Stimulated activated CD8-positive, alpha-beta memory T cell treated with anti-CD3 and anti-CD28 coated beads, Interleukin-4, amount 100 ng/mL, for 1 hour (primary cell): ENCODE data around the gene CASP10.

Source experiments
- DNase-seq, 2 donors: peaks; one replicate each; pipeline ENCODE4 v3.0.0-alpha.2; 2020; ENCODE audit warnings: low read depth in 2 of 2, low spot score in 1 of 2

Gene CASP10

DNA sequence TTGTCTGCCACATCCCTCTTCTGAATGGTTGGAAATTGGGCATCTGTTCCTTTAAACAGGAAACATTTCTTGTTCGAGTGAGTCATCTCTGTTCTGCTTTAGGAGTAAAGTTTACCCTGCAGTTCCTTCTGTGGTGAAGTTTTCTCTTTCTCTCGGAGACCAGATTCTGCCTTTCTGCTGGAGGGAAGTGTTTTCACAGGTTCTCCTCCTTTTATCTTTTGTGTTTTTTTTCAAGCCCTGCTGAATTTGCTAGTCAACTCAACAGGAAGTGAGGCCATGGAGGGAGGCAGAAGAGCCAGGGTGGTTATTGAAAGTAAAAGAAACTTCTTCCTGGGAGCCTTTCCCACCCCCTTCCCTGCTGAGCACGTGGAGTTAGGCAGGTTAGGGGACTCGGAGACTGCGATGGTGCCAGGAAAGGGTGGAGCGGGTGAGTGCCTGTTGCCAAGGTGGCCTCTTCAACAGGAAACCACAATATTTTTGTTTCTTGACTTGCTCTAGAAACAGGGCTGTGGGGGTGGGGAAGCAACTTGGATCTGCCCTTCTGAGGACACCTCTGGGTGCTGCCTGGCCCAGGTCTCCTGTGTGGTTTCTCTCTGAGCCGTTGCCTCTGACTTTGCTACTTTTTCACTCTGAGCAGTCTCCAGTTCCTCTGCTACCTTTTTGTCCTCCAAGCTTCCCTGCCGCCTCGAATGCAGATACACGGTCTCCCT, 75.2 kb downstream of the CASP10 start:
- peak; percentile 72 to 86 for DNase-seq

DNA sequence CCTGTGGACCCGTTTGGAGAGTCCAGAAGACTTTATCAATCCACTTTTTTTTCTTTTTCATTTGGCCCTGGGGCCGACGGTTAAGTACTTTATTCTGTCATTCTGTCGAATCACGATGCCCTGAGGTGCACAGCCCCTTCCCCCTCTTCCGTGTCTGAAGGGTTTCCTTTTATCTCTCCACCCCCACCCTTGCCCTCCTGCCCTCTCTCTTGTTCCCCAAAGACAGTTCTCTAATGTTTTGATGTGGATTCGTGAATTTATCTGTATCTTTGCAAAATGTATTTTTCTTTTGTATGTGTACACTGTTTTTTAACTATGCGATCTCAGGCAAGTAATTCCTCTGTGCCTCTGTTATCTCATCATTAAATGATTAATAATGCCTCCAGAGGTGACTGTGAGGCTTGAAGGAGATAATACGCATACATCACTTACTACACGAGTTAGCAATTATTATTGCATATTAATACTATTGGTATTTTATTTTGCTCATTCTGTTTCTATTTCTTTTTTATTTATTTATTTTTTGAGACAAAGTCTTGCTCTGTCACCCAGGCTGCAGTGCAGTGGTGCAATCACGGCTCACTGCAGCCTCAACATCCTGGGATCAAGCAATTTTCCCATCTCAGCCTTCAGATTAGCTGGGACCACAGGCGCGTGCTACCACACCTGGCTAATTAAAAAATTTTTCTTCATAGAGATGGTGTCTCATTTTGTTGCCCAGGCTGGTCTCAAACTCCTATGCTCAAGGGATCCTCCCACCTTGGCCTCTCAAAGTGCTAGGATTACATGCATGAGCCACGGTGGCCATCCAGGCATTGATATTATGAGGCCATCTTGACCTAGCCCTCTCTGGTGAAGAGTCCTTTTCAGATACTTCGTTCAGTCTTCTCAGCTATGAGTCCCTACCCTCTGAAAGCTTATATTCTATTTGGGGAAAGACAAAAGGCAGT, 76.0 kb downstream of the CASP10 start:
- peak in 1 of 2 donors; percentile 25 for DNase-seq

DNA sequence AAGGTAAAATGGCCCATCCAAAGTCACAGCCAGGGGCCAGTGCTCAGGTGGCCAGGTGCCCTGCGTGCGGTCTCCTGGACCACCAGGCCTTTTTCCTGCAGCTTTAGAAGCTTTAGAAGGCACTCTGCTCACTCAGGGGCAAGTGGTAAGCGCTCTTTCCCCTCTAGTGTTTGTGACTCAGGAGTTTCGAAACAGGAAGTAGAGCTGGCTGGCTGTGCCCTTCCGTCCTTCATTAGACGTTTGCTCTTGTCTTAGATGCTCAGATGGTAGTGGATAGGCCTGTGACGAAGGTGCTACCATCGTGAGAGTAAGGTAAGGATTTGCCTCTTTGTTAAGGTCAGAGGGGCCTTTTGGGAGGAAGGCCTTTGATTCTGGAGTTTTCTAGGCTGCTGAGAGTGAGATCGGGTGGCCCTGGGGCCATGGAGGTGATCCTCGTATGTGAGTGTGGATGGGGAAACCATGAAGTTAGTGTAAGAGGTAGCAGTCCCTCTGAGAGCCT, 77.4 kb downstream of the CASP10 start, which contains the start of gene CASP8:
Gene CASP8 (plus strand): TSS at position 235 of the 499 bp plus-strand sequence. CDS start 5,951 bp downstream, outside the sequence.
- DNase-seq, result peak in 1 of 2 donors; percentile 31

DNA sequence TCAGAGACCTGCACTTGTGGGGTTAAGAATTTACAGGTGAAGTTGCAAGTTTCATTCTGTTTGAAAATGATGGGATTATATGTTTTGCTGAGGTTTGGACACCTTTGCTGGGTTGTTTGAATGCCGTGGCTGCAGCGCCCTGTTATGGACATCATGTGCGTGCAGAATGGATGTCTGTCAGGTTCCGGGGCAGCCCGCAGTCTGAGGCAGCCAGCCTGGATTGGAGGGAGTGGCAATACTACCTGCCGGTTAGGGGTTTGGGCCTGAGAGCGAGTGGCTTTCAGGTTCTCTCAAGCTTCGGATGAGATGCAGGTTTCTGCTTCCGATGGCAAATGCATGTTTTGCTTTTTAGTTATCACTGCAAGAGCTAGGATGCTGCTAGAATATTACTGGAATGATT, 78.5 kb downstream of the CASP10 start:
- peak in 1 of 2 donors; percentile 17 for DNase-seq

DNA sequence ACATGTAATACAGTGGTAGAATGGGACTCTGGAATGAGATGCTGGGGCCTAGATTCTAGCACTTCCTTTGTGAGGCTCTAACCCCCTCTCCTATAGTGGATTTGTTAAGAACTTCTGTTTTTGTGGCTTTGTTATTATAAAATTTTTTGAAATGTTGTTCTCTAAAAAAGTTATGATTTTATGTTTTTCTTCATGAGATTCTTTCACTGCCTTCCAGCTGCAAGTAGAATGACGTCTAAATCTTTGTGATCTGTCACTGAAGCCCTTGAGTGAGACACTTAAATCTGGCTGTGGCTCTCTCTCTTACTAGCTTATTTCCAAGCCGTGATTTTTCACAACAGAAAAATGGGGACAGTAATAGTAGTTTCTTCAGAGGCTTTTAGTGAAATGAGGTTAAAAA, 79.0 kb downstream of the CASP10 start:
- no peak for DNase-seq

DNA sequence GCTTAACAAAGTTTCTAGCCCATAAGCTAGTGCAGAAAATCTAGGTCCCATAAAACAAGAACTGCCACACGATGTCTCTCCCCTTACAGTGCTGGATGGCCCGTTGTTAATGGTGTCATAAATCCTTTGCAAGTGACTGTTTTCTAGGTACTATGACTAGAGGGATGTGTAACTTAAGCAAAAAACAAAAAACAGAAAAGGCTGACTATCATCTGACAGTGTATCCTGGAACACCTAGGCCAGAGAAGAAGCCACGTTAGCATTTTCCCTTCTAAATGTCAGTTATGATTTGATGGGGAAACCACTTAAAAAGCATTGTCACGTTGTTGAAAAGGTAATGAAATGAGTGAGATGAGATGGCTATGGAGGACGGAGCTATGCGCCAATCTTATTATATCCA, 79.8 kb downstream of the CASP10 start:
- no peak for DNase-seq

DNA sequence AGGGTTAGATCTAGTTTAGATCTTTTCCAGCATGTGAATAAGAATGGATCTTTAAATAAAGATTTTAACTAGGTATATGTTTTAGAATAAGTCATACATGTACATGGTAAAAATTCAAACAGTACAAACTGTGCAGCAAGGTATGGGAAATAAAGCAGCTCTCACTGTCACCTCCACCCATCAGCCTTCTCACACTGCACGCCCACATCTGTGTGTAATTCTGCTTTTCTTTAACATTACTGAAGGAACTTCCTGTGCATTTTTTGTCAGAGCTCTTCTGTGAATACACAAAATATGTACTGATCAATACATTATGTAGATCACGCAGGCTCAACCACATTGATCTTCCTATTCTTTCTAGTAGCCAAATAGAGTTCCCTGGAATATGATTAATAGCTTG, 80.8 kb downstream of the CASP10 start:
- DNase-seq, result no peak

DNA sequence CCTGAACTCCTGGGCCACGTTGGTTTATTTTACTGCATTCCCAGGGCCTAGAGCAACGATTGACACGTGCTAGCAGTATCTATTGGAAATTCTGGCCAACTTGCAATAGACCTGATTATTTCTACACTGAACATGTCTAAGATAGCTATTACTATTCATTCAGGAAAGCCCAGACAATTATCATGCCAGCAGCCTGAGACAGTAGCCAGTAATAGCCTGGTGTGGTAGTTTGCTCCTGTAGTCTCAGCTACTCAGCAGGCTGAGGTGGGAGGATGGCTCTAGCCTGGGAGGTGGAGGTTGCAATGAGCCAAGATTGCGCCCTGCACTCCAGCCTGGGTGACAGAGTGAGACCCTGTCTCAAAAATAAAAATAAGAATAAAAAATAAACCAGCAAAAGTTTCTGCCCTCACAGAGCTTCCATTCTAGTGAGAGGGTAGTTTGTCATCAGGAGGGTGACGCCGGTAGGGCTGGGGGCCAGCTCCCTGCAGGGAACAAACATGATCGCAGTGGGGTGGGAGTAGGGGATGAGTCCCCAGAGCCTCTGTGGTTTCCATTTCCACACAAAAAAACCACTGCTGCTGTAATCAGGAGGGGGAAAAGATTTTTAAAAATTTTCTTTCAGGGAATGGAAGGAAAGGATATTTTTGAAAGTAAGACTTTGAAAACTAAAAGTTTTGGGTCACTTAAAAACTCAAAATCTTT, 81.7 kb downstream of the CASP10 start:
- DNase-seq, result no peak

DNA sequence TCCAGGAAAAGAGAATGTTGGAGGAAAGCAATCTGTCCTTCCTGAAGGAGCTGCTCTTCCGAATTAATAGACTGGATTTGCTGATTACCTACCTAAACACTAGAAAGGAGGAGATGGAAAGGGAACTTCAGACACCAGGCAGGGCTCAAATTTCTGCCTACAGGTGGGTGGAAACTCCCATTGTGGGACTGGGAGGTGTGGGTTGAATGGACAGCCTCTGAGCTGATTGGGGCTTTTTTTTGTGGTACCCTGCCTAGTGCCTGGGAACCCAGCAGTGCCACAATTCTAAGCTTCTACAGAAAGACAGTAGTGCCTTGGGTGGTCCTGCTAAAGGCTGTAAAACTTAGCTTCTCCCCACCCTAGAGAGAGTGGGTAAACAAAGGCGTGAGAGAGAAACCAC, 83.7 kb downstream of the CASP10 start:
- DNase-seq, result no peak

DNA sequence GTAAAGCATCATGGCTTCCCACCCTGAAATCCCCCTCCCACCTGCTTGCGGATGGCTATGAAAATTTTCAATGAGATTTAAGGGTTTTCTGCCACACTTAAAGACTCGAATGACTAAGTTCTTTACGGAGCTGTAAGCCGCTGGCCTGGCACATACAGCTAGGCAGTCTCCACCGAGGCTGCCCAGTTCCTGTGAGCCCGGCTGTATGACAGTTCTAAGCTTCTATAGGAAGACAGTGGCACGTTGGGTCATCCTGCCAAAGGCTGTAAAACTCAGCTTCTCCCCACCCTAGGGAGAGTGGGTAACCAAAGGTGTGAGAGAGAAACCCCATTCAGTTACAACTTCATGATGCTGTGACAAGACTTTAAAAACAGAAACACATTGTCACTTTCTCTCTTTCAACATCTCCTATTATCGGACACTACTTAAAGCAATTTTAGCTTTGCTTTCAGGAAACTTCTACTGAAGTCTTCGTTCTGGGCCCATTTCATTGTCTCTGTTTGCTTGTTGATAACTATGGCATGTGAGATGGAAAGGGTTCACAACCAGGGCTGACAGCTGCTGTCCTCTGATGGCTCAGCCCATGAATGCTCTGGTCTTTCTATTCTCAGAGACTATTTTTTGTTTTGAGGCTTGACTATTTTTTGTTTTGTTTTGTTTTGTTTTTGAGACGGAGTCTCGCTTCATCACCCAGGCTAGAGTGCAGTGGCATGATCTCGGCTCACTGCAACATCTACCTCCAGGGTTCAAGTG, 84.5 kb downstream of the CASP10 start:
- DNase-seq, result no peak

DNA sequence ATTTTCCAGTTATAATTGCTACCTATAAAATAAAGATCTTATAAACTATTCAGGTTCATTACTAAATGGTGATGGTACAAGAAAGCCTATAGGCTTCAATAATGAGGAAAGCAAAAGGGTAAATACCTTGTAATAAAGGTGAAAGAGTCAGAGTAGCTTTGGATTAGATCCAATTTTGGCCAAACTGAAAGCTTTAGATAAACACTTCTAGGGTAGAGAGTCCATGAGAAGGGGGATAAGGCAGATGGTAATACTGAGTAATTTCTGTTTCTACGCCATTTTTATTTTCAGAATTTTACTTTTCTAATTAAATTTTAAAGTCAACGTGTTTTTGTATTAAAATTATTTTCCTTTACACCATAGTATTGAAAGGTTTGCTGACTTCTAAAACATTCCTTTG, 86.8 kb downstream of the CASP10 start:
- DNase-seq, result no peak

DNA sequence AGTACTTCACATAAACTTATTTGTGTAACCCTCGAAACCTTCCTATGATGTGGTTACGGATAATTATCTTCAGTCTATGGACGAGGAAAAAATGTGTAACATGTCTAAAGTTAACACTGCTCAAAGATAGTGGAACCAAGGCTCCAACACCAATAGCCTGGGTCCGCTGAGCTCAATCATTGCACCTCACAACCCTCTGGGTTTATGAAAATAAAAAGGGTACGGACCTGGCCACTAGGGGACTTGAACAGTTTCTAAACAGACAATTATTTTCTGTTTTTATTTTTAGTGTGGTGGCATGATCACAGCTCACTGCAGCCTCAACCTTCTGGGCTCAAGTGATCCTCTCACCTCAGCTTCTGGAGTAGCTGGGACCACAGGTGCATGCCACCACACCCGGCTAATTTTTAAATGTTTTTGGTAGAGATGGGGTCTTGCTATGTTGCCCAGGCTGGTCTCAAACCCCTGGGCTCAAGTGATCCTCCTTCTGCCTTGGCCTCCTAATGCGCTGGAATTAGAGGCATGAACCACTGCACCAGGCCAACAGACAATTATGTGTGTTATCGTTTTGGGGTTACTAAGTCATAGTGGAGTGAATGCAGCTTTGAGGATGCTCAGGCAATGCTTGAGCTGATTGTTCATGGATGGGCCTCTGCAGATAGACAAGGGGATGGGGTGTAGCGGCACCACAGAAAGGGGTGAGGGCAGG, 87.5 kb downstream of the CASP10 start:
- no peak for DNase-seq

DNA sequence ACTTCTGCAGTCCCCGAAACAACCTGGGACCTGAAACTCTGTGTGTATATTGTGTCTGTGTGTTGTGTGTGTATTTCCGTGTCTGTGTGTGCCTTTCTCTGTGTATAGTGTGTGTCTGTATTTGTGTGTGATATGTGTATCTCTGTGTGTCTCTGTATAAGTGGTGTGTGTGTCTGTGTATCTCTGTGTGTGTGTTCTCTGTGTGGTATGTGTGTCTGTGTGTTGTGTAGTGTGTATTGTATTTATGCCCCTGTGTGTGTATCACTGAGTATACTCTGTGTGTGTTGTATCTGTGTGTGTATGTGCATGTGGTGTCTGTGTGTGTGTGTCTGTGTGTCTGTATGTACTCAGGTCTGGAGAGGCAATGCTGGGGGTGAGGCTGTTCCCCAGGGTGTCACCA, 89.0 kb downstream of the CASP10 start:
- DNase-seq, result no peak

DNA sequence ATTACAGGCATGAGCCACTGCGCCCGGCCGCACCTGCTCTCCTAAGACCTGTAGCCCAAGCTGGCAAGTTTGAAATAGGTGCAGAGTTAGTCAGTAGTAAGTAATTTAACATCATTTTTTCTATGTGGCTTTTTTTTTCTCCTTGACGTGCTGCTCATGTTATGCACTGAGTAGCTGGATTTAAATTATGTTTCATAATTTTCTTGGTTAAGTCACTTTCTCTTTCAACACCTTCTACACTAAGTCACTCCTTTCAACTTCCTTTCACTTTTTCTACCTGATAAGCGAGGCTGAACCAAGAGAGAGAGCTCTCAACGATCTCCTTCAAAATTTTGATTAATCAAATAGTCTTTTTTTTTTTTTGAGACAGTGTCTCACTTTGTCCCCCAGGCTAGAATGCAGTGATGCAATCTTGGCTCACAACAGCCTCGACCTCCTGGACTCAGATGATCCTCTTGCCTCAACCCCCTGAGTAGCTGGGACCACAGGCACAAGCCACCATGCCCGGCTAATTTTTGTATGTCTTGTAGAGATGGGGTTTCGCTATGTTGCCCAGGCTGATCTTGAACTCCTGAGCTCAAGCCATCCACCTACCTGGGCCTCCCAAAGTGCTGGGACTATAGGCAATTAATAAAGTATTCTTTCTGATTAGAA, 90.5 kb downstream of the CASP10 start:
- no peak for DNase-seq

DNA sequence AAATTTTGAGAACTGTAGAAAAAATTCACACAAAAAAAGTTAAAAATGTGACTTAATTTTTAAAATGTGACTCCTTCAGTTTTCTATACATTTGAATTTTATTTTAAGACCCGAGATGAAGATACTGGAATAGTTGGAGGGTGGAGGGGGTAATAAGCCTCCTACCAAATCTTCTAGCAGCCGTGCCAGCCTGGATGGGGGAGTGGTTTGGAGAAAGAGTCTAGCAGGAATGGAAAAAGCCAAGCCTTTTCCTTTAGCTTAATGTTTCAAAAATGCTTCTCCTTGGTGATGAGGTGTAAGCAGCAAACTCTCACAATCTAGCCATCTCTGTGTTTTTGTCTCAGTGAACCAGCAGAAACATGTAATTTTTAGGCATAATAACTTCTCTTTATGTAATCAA, 92.1 kb downstream of the CASP10 start:
- no peak for DNase-seq

DNA sequence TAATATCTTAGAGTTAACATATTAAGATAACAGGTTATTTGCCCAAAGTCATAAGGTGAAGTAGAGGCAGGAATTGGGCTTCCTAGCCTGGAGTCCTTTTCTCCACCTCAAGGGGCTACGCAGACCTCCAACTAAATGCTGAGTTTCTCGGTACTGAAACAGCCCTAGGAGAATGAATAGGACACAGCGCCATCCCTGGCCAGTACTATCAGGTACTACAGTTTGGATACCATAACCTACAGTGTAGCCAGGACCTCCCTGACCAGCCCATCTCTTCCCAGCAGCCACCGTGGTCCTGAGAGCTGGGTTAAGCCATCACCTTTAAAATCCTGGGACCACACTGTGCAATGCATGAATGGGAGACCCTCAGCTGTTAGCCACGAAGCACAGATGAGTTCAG, 93.0 kb downstream of the CASP10 start:
- DNase-seq, result no peak

DNA sequence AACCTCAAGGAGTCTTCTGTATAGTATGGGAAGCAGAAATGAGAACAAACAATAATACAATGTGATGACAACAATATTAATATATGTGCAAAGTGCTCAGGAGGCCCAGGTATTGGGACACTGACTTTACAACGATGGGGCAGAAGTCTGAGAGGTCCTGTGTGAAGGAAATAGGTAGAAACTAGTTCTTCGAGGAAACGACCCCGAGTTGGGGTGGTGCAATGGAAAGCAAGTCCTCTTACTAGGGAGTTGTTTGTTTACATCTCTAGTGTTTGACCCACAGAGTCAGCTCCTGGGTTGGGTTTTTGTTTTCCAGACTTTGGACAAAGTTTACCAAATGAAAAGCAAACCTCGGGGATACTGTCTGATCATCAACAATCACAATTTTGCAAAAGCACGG, 93.6 kb downstream of the CASP10 start:
- no peak for DNase-seq
